Uterus (tissue), 2 donors: Measurements from ENCODE around the gene MLPH.

Source experiments
- POLR2A ChIP-seq, 2 donors: fragments of 450-650 bp; IDR thresholded peaks; one replicate each; pipeline ENCODE4 v1.6.1; 2016; ENCODE audit warnings: antibody characterized with exemption in 2 of 2, mild to moderate bottlenecking in 1 of 2, moderate library complexity in 1 of 2
- TF ChIP-seq, protein P1 (sequence below), 4 experiments: fragments of 200-600 bp in 2 of 4; fragments of 450-650 bp in 2 of 4; sonication (generic) in 2 of 4; IDR thresholded peaks; one replicate each; pipeline ENCODE4 v1.5.1; 2016 to 2019; ENCODE audit warnings: antibody characterized with exemption in 4 of 4, mild to moderate bottlenecking in 2 of 4, moderate library complexity in 1 of 4

DNA sequence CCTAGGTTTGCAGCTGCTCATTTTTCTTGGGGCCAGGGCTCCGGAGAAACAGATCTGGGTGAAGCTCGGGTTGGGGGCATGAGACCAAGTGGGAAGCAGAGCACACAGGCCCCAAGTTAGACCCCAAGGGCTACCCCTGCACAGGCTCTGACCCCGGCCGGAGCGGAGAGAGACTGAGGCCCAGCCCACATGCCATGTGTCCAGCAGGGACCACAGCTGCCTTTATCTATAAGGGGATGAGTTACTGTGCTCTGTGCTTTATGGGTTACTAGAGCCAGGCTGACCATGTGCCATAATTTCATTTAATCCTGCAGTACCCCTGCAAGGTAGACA is 49.0 kb downstream of the MLPH start:
- TF ChIP-seq, protein P1, sequence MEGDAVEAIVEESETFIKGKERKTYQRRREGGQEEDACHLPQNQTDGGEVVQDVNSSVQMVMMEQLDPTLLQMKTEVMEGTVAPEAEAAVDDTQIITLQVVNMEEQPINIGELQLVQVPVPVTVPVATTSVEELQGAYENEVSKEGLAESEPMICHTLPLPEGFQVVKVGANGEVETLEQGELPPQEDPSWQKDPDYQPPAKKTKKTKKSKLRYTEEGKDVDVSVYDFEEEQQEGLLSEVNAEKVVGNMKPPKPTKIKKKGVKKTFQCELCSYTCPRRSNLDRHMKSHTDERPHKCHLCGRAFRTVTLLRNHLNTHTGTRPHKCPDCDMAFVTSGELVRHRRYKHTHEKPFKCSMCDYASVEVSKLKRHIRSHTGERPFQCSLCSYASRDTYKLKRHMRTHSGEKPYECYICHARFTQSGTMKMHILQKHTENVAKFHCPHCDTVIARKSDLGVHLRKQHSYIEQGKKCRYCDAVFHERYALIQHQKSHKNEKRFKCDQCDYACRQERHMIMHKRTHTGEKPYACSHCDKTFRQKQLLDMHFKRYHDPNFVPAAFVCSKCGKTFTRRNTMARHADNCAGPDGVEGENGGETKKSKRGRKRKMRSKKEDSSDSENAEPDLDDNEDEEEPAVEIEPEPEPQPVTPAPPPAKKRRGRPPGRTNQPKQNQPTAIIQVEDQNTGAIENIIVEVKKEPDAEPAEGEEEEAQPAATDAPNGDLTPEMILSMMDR (IDR thresholded peaks at IDR 0.05): no peak
- no peak for TF ChIP-seq POLR2A (IDR thresholded peaks at IDR 0.05)
